K562 (cell line): ENCODE measurements around the gene SLC22A3. TPM values are rescaled to one million over a fixed set of nuclear protein-coding genes. Genes with fewer than 3 reads are reported as not detected.

ENCODE experiments used
- CEBPG ChIP-seq, 3 experiments: fragments of 200-800 bp in 1 of 3; sonication (Bioruptor generic) in 1 of 3; sonication (generic) in 1 of 3; formaldehyde crosslinking in 1 of 3; IDR thresholded peaks in 2 of 3; conservative IDR thresholded peaks in 1 of 3; 2 replicates each; pipeline versions ENCODE4 v1.6.1 to v1.8.0; 2016 to 2022; ENCODE audit warnings: missing compliant biosample characterization in 2 of 3, missing genetic modification characterization in 2 of 3, mild to moderate bottlenecking in 1 of 3, missing genetic modification reagents in 1 of 3
- COPS2 ChIP-seq: fragments of 450-650 bp; conservative IDR thresholded peaks from 2 replicates; pipeline ENCODE4 v1.6.1; 2016; ENCODE audit warnings: mild to moderate bottlenecking, moderate library complexity
- ELF1 ChIP-seq: fragments of 200-800 bp; sonication (Bioruptor generic); IDR thresholded peaks from 2 replicates; pipeline ENCODE4 v1.6.1; 2016; ENCODE audit warnings: missing genetic modification characterization, missing compliant biosample characterization
- ESRRA ChIP-seq: fragments of 450-650 bp; IDR thresholded peaks from 2 replicates; pipeline ENCODE4 v1.6.1; 2014; ENCODE audit warnings: low read depth, mild to moderate bottlenecking, moderate library complexity, borderline replicate concordance
- FOS ChIP-seq: IDR thresholded peaks from 3 replicates; pipeline ENCODE4 v1.6.1; 2011; ENCODE audit not compliant: insufficient read length; ENCODE audit errors: extremely low read depth
- FOXJ2 ChIP-seq: fragments of 200-800 bp; sonication (Bioruptor generic); IDR thresholded peaks from 2 replicates; pipeline ENCODE4 v1.6.1; 2016; ENCODE audit warnings: missing genetic modification characterization, missing compliant biosample characterization
- HSF4 ChIP-seq: fragments of 250-450 bp; sonication (Bioruptor Pico); IDR thresholded peaks from 2 replicates; pipeline ENCODE4 v2.1.2; 2022; ENCODE audit warnings: mild to moderate bottlenecking, moderate library complexity, borderline replicate concordance
- IFI16 ChIP-seq: fragments of 250-450 bp; sonication (Bioruptor Pico); IDR thresholded peaks from 2 replicates; pipeline ENCODE4 v2.1.2; 2022; ENCODE audit warnings: mild to moderate bottlenecking, inconsistent platforms
- KDM1A ChIP-seq, 2 experiments: fragments of 450-650 bp; IDR thresholded peaks; 2 replicates each; pipeline ENCODE4 v1.6.1; 2016; ENCODE audit warnings: mild to moderate bottlenecking in 2 of 2
- MCM5 ChIP-seq: fragments of 450-650 bp; IDR thresholded peaks from 2 replicates; pipeline ENCODE4 v1.6.1; 2016; ENCODE audit warnings: low read depth
- MED1 ChIP-seq: sonication (generic); formaldehyde crosslinking; IDR thresholded peaks from 2 replicates; pipeline ENCODE4 v1.8.1; 2023; ENCODE audit warnings: missing genetic modification reagents, borderline replicate concordance
- MEF2D ChIP-seq: conservative IDR thresholded peaks from 2 replicates; pipeline ENCODE4 v1.6.1; 2016; ENCODE audit warnings: low read depth, missing genetic modification characterization, missing compliant biosample characterization
- NBN ChIP-seq: fragments of 450-650 bp; IDR thresholded peaks from 2 replicates; pipeline ENCODE4 v1.6.1; 2016; ENCODE audit warnings: low read depth, mild to moderate bottlenecking
- NR3C1 ChIP-seq: sonication (generic); formaldehyde crosslinking; IDR thresholded peaks from 2 replicates; pipeline ENCODE4 v1.8.1; 2022; ENCODE audit warnings: missing genetic modification reagents
- OTX1 ChIP-seq: fragments of 450-650 bp; formaldehyde crosslinking; IDR thresholded peaks from 2 replicates; pipeline ENCODE4 v1.4.0; 2022; ENCODE audit warnings: mild to moderate bottlenecking
- PML ChIP-seq: IDR thresholded peaks from 2 replicates; pipeline ENCODE4 v1.6.1; 2012; ENCODE audit warnings: low read length, inconsistent platforms
- RAD21 ChIP-seq, 2 experiments: fragments of 250-450 bp in 1 of 2; fragments of 450-650 bp in 1 of 2; sonication (Bioruptor Pico) in 1 of 2; formaldehyde crosslinking in 1 of 2; IDR thresholded peaks in 1 of 2; conservative IDR thresholded peaks in 1 of 2; 2 replicates each; pipeline versions ENCODE4 v1.4.0 to v1.8.0; 2020 to 2022; ENCODE audit warnings: mild to moderate bottlenecking in 2 of 2, moderate library complexity in 1 of 2
- ZKSCAN1 ChIP-seq: fragments of 150-350 bp; IDR thresholded peaks from 2 replicates; pipeline ENCODE4 v1.6.1; 2016; ENCODE audit warnings: low read depth, low read length
- ZNF121 ChIP-seq: sonication (generic); formaldehyde crosslinking; conservative IDR thresholded peaks from 2 replicates; pipeline ENCODE4 v1.8.0; 2022; ENCODE audit warnings: missing genetic modification reagents
- polyA plus RNA-seq, 8 experiments: library from polyadenylated mRNA; depleted of rRNA in 4 of 8; stranded (reverse) in 5 of 8; unstranded in 3 of 8; fragments of >200 nt; fragmentation: Nextera tagmentation in 2 of 8; fragmentation: Illumina TruSeq in 1 of 8; extraction: Ambion mirVana in 2 of 8; extraction: Trizol in 1 of 8; gene quantifications; 2 replicates each; pipeline versions ENCODE4 v1.2.1 to v1.2.3, GENCODE V29; 2011 to 2014; ENCODE audit warnings: inconsistent platforms in 1 of 8, missing spikeins in 1 of 8
- total RNA-seq, 7 experiments: library from RNA; depleted of rRNA in 6 of 7; stranded (reverse); fragments of >200 nt in 6 of 7; fragmentation: Illumina TruSeq in 2 of 7; extraction: Trizol in 2 of 7; gene quantifications; 2 replicates each; pipeline versions ENCODE4 v1.2.1 to v1.2.3, GENCODE V29; 2011 to 2021; ENCODE audit warnings: low replicate concordance in 1 of 7
- TF ChIP-seq, protein P1 (sequence below): fragments of 450-650 bp; IDR thresholded peaks from 2 replicates; pipeline ENCODE4 v1.7.0; 2016; ENCODE audit warnings: borderline replicate concordance

SLC22A3 gene
- total and polyA plus RNA-seq, 9 of the 15 experiments (the other 6 are each of a cell fraction or from before 2014, with no cell fraction given): not detected

DNA sequence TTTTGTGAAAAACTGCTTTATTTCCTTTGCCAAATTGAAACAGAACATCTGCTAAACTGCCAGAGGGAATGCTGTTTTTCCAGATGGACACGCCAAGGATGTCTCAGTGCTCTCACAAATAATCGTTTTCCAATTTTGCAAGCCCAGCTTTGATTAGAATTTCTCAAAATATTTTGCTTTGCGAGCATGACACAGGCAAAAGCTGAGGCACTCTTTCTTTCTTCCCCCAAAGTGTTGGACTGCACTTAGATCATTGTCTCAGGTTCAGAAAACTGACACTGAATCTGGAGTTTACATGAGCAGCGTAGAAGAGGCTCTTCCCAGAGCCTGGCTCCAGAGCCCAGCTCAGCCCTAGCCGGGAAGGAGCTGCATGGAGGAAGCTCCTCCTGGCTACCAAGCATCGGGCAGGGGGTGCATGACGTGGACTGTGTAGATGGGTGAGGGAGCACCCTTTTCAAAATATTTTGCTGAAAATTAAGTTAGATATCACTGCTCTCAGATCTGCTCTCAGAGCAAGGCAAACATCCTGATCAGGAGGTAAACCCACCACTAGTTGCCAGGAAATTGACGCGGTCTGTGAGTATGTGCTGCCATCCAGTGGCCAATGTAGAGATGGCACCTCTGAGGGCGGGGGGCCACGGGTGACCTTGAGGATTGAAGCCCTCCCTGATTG lies 107.5 kb downstream of the SLC22A3 start (continued):
- TF ChIP-seq KDM1A (IDR thresholded peaks at IDR 0.05) (no peak), NR3C1 (CRISPR knock-in tag) (no peak), CEBPG (CRISPR knock-in tag; IDR thresholded peaks at IDR 0.05) (no peak), CEBPG (tag; conservative IDR thresholded peaks at IDR 0.05 in 1 of 2, IDR thresholded peaks at IDR 0.05 in 1 of 2) (no peak), MED1 (CRISPR knock-in tag) (no peak), ZNF121 (CRISPR knock-in tag) (no peak), OTX1 (CRISPR knock-in tag) (no peak), ESRRA (peak; percentile 94), RAD21 (CRISPR knock-in tag; conservative IDR thresholded peaks at IDR 0.05 in 1 of 2, IDR thresholded peaks at IDR 0.05 in 1 of 2) (peak; percentile 97), NBN (no peak), HSF4 (no peak), MCM5 (no peak), FOS (no peak), COPS2 (no peak), IFI16 (CRISPR knock-in tag) (no peak), ZKSCAN1 (no peak), MEF2D (tag) (no peak), PML (no peak), ELF1 (no peak), FOXJ2 (tag) (no peak)
- TF ChIP-seq, protein P1, sequence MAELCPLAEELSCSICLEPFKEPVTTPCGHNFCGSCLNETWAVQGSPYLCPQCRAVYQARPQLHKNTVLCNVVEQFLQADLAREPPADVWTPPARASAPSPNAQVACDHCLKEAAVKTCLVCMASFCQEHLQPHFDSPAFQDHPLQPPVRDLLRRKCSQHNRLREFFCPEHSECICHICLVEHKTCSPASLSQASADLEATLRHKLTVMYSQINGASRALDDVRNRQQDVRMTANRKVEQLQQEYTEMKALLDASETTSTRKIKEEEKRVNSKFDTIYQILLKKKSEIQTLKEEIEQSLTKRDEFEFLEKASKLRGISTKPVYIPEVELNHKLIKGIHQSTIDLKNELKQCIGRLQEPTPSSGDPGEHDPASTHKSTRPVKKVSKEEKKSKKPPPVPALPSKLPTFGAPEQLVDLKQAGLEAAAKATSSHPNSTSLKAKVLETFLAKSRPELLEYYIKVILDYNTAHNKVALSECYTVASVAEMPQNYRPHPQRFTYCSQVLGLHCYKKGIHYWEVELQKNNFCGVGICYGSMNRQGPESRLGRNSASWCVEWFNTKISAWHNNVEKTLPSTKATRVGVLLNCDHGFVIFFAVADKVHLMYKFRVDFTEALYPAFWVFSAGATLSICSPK: no peak
